GM12865 (cell line): Measurements from ENCODE around the gene PAX9.

Experiments
- DNase-seq: peaks from one replicate; pipeline ENCODE4 v3.0.0; 2010; ENCODE audit warnings: low read depth
- H3K4me3 ChIP-seq: 2 replicates; pipeline ENCODE4 v1.5.1; 2011; ENCODE audit warnings: mild to moderate bottlenecking, low read depth, low read length, control low read depth
- TF ChIP-seq, protein P1 (sequence below): IDR thresholded peaks from 2 replicates; pipeline ENCODE4 v1.5.1; 2011; ENCODE audit warnings: low read length, control low read depth, low read depth, inconsistent platforms; ENCODE audit not compliant: insufficient read depth; ENCODE audit errors: missing control alignments

Gene PAX9

GRCh38 chr14:36716614-36717184 is 55.0 kb downstream of the PAX9 start:
- TF ChIP-seq, protein P1, sequence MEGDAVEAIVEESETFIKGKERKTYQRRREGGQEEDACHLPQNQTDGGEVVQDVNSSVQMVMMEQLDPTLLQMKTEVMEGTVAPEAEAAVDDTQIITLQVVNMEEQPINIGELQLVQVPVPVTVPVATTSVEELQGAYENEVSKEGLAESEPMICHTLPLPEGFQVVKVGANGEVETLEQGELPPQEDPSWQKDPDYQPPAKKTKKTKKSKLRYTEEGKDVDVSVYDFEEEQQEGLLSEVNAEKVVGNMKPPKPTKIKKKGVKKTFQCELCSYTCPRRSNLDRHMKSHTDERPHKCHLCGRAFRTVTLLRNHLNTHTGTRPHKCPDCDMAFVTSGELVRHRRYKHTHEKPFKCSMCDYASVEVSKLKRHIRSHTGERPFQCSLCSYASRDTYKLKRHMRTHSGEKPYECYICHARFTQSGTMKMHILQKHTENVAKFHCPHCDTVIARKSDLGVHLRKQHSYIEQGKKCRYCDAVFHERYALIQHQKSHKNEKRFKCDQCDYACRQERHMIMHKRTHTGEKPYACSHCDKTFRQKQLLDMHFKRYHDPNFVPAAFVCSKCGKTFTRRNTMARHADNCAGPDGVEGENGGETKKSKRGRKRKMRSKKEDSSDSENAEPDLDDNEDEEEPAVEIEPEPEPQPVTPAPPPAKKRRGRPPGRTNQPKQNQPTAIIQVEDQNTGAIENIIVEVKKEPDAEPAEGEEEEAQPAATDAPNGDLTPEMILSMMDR = no peak
- DNase-seq = no peak
- H3K4me3 ChIP-seq = no peak overlapping the region

DNA sequence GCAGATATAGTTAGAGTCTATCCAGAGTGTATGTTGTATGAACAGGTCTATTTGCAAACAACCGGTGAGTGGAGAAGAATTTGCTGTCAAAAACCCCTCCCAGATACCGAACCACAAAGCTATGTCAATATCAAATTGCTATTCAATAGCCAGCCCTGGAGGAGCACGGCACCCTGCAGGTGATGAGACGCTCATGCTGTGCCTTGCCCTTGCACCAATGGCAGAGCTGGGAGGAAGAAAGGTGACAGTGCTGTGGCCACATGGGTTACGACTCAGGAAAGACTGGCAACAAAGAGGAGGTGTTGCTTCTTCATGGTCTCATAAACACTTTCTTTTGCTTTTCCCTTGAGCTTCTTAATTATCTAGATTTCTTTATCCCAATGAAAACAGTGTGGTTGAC is 55.7 kb downstream of the PAX9 start:
- no peak overlapping the region for H3K4me3 ChIP-seq
- TF ChIP-seq, protein P1 = no peak
- no peak for DNase-seq

DNA sequence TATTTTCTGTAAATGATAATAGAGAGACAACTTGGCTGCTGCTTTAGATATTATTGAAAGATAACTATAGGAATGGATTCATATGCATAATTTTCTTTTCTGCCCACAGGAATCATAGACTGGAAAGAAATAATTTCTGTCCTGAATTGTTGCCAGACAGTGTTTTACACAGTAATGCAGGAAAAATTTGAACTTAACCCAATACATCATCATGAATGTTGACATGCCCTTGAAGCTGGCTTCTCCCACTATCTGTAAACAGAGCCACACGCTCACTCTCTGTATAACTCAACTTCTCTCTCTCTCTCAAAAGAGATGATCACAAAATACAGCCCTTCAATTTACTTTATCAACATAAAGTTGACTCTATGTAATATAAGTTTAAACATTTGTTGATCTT is 56.6 kb downstream of the PAX9 start:
- no peak overlapping the region for H3K4me3 ChIP-seq
- TF ChIP-seq, protein P1 = no peak
- DNase-seq = no peak

DNA sequence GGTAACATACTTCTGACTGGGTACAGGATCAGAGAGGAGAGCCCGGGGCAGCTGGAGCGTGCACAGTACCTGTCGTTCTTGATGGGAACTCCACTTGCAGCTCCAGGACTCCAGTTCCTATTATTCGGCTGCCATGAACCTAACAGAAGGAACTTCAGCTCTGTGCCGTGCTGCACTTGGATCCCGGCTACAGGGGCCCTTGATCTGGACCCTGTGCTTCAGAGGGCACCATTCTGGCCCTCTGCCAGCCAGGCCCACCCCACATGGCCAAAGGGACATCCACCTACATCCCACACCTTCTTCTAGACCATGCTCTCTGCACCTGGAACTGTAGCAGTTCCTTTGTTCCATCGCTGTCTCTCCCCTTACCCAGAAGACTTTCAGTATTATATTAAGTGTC is 58.2 kb downstream of the PAX9 start:
- H3K4me3 ChIP-seq = no peak overlapping the region
- DNase-seq = no peak
- TF ChIP-seq, protein P1 = no peak

DNA sequence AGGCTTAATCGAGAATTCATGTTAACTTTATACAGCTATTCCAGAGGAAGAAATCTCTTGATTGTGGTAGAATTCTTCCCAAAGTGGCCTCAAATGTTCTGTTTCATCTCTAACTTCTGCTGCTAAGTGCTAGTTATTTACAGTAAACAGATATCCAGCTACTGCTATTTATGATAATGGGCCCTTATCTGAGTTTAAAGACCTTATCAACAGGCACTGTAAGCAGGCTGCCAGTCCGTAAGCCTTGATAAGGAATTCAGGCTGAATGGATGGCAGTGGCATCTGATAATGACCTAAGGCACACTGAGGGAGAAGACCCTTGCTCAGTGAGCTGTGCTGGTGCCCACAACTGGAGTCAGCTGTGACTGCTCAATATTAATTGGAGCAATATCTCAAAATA is 59.0 kb downstream of the PAX9 start:
- DNase-seq = no peak
- TF ChIP-seq, protein P1 = no peak
- no peak overlapping the region for H3K4me3 ChIP-seq

- DNase-seq = no peak
- TF ChIP-seq, protein P1 = no peak
- H3K4me3 ChIP-seq = no peak overlapping the region
Measured at GRCh38 chr14:36721877-36722276, 60.2 kb downstream of the PAX9 start.

GRCh38 chr14:36723530-36723929 is 61.9 kb downstream of the PAX9 start:
- no peak for DNase-seq
- H3K4me3 ChIP-seq = no peak overlapping the region

More at GRCh38 chr14:36723530-36723929, 61.9 kb downstream of the PAX9 start:
- TF ChIP-seq, protein P1 = no peak
